ENCODE data around the gene NDUFS6. TPM values are rescaled to one million over a fixed set of nuclear protein-coding genes. Genes with fewer than 3 reads are reported as not detected.
"Not testable (repeated sequence)": the region's sequence is repeated elsewhere in the genome, so short reads cannot be mapped to it uniquely, and the experiment has no call there.

The NDUFS6 gene
- total and polyA plus RNA-seq, 2 donors (not counting 1 experiment from before 2014, with no cell fraction given): 21.8 to 68.5 TPM

DNA sequence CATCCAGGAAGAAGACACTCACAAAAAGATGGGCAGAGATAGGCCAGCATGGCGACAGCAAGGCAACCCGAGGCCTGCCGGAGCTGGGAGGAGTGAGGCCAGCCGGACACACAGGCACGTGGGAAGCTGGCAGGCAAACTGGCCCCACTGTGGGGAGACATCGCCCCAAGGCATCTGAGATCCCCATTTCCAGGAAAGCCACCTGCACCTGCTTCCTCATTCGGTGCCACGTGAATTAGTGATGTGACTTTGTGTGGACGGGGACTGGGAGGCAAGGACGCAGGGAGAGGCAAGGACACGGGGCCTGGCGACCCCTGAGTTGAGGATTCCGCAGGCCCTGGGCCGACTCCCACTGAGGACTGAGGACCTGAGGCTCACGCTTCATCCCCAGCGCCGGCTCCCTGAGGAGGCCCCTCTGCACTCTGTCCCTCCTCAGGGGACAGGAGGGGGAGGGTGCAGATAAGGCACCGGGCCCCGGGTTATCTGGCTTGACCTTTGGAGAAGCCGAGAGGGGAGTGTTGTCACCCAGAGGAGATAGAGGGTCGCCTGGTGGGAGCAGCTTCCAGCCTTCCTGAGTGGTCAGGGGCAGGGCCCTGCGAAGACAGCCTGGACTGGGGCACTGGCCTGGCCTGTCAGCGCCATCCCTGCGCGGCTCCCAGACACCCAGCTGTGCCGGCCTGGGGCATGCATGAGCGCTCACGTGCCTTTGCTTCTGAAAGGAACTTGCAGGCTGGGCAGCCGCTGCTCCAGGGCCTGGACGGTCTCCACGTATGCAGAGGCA is 39.7 kb downstream of the NDUFS6 start:
- Histone ChIP-seq H3K4me3 (replicated peaks in 1 of 4; ENCODE audit: control extremely low read depth in 1 of 4, insufficient read depth in 1 of 4, low read depth in 3 of 4, low read length in 4 of 4) (no peak overlapping the region), H4K20me1 (ENCODE audit: control insufficient read depth, extremely low read depth, insufficient read depth, low read length) (no peaks in the 10 kb centered on the region), H3K9ac (ENCODE audit: insufficient read depth, low read length) (no peak overlapping the region), H3K36me3 (ENCODE audit: control insufficient read depth, insufficient read depth, low read length) (no peaks in the 10 kb centered on the region), H3K27me3 (ENCODE audit: control insufficient read depth, insufficient read depth, low read length) (peaks cover 9% of the 10 kb centered on the region), H3K9me3 (ENCODE audit: control insufficient read depth, insufficient read depth, low read depth, low read length) (no peaks in the 10 kb centered on the region), H3K4me1 (ENCODE audit: control insufficient read depth, extremely low read depth, insufficient read depth, low read length) (no peaks in the 10 kb centered on the region), H3K79me2 (ENCODE audit: control insufficient read depth, insufficient read depth, low read length) (no peaks in the 10 kb centered on the region), H3K4me2 (ENCODE audit: extremely low read depth, insufficient read depth, low read length) (no peak overlapping the region), H3K27ac (ENCODE audit: insufficient read depth, low read length) (no peak overlapping the region), H2AFZ (ENCODE audit: low read length) (no peak overlapping the region)
- no peak for DNase-seq (ENCODE audit: low read depth in 2 of 2)
- TF ChIP-seq, protein P1, sequence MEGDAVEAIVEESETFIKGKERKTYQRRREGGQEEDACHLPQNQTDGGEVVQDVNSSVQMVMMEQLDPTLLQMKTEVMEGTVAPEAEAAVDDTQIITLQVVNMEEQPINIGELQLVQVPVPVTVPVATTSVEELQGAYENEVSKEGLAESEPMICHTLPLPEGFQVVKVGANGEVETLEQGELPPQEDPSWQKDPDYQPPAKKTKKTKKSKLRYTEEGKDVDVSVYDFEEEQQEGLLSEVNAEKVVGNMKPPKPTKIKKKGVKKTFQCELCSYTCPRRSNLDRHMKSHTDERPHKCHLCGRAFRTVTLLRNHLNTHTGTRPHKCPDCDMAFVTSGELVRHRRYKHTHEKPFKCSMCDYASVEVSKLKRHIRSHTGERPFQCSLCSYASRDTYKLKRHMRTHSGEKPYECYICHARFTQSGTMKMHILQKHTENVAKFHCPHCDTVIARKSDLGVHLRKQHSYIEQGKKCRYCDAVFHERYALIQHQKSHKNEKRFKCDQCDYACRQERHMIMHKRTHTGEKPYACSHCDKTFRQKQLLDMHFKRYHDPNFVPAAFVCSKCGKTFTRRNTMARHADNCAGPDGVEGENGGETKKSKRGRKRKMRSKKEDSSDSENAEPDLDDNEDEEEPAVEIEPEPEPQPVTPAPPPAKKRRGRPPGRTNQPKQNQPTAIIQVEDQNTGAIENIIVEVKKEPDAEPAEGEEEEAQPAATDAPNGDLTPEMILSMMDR (conservative IDR thresholded peaks at IDR 0.05 in 1 of 2, IDR thresholded peaks at IDR 0.05 in 1 of 2; ENCODE audit: low read depth in 1 of 2, low read length in 2 of 2): no peak
- no peak for TF ChIP-seq EZH2 (IDR thresholded peaks at IDR 0.05; ENCODE audit: low read length, missing control alignments)

DNA sequence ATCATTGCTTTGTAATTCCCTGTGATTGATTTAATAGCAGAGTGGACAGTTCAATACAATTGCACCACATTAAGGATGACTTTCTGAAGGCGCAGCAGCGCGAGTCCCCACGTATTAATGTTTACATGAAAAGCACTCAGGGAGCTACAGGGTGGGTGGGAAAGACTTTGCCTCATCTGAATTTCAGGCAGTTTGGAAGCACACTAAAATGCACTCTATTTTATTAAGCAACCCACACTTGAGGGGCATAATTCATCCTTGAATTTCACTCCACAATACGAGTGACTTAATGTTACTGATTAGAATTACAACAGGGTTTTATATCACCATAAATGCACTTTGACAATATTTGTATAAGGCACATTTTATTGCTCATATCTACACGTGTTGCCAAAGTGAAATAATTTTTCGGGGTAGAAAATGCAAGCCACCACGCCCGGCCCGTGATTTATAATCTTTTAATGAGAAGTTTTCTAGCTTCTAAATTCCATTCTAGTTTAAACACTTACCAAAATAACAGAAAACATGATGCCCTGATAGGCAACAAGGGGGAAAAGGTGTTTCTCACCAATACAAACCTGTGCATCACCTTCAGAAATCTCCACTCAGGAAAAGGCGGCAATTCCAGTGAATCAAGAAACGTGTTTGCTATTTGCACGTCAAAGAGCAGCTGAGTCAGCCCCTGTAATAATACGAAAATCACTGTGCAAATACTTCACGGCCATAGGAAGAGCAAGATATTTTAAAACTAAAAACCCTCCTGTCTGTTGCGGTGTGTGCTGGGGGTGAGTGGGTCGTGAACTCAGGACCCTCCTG is 41.0 kb downstream of the NDUFS6 start:
- no peak overlapping the region for H3K27ac ChIP-seq (ENCODE audit: insufficient read depth, low read length)
- no peaks in the 10 kb centered on the region for H4K20me1 ChIP-seq (ENCODE audit: control insufficient read depth, extremely low read depth, insufficient read depth, low read length)
- peaks cover 6% of the 10 kb centered on the region for H3K27me3 ChIP-seq (ENCODE audit: control insufficient read depth, insufficient read depth, low read length)
- H3K4me2 ChIP-seq (ENCODE audit: extremely low read depth, insufficient read depth, low read length): no peak overlapping the region
- no peak for DNase-seq (ENCODE audit: low read depth in 2 of 2)
- no peak for TF ChIP-seq EZH2 (IDR thresholded peaks at IDR 0.05; ENCODE audit: low read length, missing control alignments)
- TF ChIP-seq, protein P1 (conservative IDR thresholded peaks at IDR 0.05 in 1 of 2, IDR thresholded peaks at IDR 0.05 in 1 of 2; ENCODE audit: low read depth in 1 of 2, low read length in 2 of 2): no peak
- no peak overlapping the region for H3K4me3 ChIP-seq (replicated peaks in 1 of 4; ENCODE audit: control extremely low read depth in 1 of 4, insufficient read depth in 1 of 4, low read depth in 3 of 4, low read length in 4 of 4)
- H3K4me1 ChIP-seq (ENCODE audit: control insufficient read depth, extremely low read depth, insufficient read depth, low read length): no peaks in the 10 kb centered on the region
- H3K9ac ChIP-seq (ENCODE audit: insufficient read depth, low read length): no peak overlapping the region
- H3K79me2 ChIP-seq (ENCODE audit: control insufficient read depth, insufficient read depth, low read length): no peaks in the 10 kb centered on the region
- H3K36me3 ChIP-seq (ENCODE audit: control insufficient read depth, insufficient read depth, low read length): no peaks in the 10 kb centered on the region
- no peaks in the 10 kb centered on the region for H3K9me3 ChIP-seq (ENCODE audit: control insufficient read depth, insufficient read depth, low read depth, low read length)
- no peak overlapping the region for H2AFZ ChIP-seq (ENCODE audit: low read length)

DNA sequence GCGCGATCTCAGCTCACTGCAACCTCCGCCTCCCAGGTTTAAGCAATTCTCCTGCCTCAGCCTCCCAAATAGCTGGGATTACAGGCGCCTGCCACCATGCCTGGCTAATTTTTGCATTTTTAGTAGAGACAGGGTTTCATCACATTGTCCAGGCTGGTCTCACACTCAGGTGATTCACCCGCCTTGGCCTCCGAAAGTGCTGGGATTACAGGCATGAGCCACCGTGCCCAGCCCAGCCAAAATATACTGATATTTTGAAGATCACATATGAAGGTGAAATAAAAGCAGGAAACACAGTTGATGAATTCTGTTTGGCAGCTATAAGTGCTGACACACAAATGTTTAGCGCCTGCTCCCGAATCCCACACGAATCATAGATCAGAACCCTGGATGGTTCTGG is 42.6 kb downstream of the NDUFS6 start:
- not testable (repeated sequence) for H4K20me1 ChIP-seq (ENCODE audit: control insufficient read depth, extremely low read depth, insufficient read depth, low read length); H3K4me1 ChIP-seq (ENCODE audit: control insufficient read depth, extremely low read depth, insufficient read depth, low read length); DNase-seq (ENCODE audit: low read depth in 2 of 2); H3K4me3 ChIP-seq (replicated peaks in 1 of 4; ENCODE audit: control extremely low read depth in 1 of 4, insufficient read depth in 1 of 4, low read depth in 3 of 4, low read length in 4 of 4); H3K36me3 ChIP-seq (ENCODE audit: control insufficient read depth, insufficient read depth, low read length); H3K27ac ChIP-seq (ENCODE audit: insufficient read depth, low read length); H3K4me2 ChIP-seq (ENCODE audit: extremely low read depth, insufficient read depth, low read length); H3K9ac ChIP-seq (ENCODE audit: insufficient read depth, low read length); H3K9me3 ChIP-seq (ENCODE audit: control insufficient read depth, insufficient read depth, low read depth, low read length); H3K79me2 ChIP-seq (ENCODE audit: control insufficient read depth, insufficient read depth, low read length); H3K27me3 ChIP-seq (ENCODE audit: control insufficient read depth, insufficient read depth, low read length); H2AFZ ChIP-seq (ENCODE audit: low read length)

Measured in fibroblast of lung (primary cell).